Lower lobe of right lung (tissue), 2 donors: ENCODE results near the gene NXN. TPM values are rescaled to one million over a fixed set of nuclear protein-coding genes. Genes with fewer than 3 reads are reported as not detected.
"Not testable (repeated sequence)": the region's sequence is repeated elsewhere in the genome, so short reads cannot be mapped to it uniquely, and the experiment has no call there.

Experiments
- ATAC-seq, 2 donors: fragments of 200-7000 bp; cut with Tn5 transposase; one replicate each; pipeline ENCODE4 v1.9.1; 2020 to 2022; ENCODE audit warnings: mild to moderate bottlenecking in 2 of 2, moderate library complexity in 2 of 2
- DNase-seq: peaks from one replicate; pipeline ENCODE4 v3.0.0-alpha.2; 2020
- H3K27ac ChIP-seq: fragments of 200-600 bp; one replicate; pipeline ENCODE4 v1.8.0; 2022
- H3K27me3 ChIP-seq: fragments of 200-600 bp; one replicate; pipeline ENCODE4 v1.8.0; 2022; ENCODE audit warnings: low read depth
- H3K36me3 ChIP-seq: fragments of 200-600 bp; one replicate; pipeline ENCODE4 v1.8.0; 2022; ENCODE audit warnings: mild to moderate bottlenecking
- H3K4me1 ChIP-seq: fragments of 200-600 bp; one replicate; pipeline ENCODE4 v1.8.0; 2022
- H3K4me3 ChIP-seq: fragments of 200-600 bp; one replicate; pipeline ENCODE4 v1.8.0; 2022; ENCODE audit warnings: mild to moderate bottlenecking
- H3K9me3 ChIP-seq: fragments of 200-600 bp; one replicate; pipeline ENCODE4 v1.8.0; 2022
- CTCF ChIP-seq: fragments of 200-600 bp; IDR thresholded peaks from one replicate; pipeline ENCODE4 v1.8.0; 2022; ENCODE audit warnings: antibody characterized with exemption, mild to moderate bottlenecking
- intact Hi-C: fragments of 100-400 bp; cut with DNase I; formaldehyde crosslinking; loops from one replicate; pipeline ENCODE4 v1.11.0; 2022
- total RNA-seq: library from RNA; stranded (reverse); fragmentation: NEBNext Ultra II Directional; extraction: Animal tissue kit (Norgen Biotek cat#: 25700); gene quantifications from one replicate; pipeline ENCODE4 v1.2.1, GENCODE V29; 2021
- donor health status: DM: no; HTN: yes; CAD: no; lungs with severe emphysema.

The NXN gene
- total RNA-seq, 1 donor from 2014 or later = 42.6 TPM

DNA sequence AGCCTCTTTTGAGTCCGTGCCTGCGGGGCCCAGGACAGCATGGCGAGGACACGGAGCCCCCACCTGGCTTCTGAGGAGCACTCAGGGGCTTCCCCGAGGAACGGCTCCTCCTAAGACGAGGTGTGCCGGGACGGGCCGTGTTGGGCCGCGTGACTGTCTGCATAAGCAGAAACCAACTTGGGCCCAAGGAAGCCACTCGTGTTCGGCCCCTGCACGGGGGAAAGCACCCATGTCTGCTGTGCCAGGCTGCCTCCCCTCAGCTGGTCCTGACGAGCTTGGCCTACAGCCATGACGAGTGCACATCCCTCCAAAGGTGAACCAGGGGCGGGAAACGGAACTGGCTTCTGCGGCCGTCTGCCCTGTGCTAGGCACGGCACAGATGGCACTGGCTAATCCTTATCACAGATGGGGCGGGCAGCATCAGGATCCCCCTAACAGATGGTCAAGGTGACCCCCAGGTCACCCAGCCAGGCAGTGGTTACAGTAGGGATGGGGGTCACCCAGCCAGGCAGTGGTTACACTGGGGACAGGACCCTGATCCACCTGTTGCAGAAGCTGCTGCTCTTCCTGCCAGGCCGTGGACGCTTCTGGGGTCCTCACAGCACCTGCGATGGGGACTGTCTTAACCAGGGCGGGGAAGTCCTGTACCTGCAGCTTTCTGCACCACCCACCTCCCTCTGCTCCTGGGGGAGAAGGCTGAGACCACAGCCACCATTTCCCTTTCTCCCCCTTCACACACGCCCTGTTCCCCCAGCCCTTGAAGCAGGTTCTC, 171.9 kb downstream of the NXN start:
- Histone ChIP-seq H3K27ac (no peak overlapping the region), H3K27me3 (no peaks in the 10 kb centered on the region), H3K4me3 (no peak overlapping the region), H3K36me3 (peaks cover 22% of the 10 kb centered on the region), H3K9me3 (no peaks in the 10 kb centered on the region), H3K4me1 (no peaks in the 10 kb centered on the region)
- no peak for TF ChIP-seq CTCF
- intact Hi-C loops = no loop called here
- no peak for DNase-seq
- no peak for ATAC-seq

DNA sequence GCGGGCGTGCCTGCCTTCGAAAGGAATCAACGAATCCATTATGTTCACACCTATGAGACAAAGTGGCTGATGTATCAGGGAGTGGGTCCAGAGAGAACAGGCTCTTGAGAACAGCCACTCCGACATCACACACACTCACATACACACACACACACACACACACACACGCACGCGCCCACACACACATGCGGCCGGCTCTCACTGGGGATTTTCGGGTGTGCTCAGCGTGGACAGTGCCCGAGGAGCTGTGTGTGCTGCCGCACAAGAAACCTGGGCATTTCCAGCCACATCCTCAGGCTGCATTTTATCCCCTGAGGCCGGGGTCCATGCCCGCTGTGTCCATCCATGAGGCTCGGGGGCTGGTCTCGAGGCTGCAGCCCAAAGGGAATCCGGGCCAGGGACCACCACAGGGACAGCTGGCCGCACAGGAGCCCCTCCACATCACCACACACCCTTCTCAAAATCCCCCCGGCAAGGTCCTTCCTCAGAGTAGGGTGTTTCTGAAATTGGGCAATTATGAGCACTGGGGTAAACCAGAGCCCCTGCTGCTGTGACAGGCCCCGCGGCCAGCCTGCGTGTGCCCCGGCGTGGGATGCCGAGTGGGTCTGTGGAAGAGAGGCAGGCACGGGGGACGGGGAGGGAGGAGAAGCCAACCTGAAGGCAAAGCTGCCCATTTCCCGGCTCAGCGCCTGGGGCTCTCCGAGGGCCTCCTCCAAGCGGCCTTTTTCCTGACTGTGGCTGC, 172.6 kb downstream of the NXN start:
- H3K27ac ChIP-seq = no peak overlapping the region
- ATAC-seq (no peak), DNase-seq (no peak)
- H3K36me3 ChIP-seq = peaks cover 28% of the 10 kb centered on the region
- H3K9me3 ChIP-seq = no peaks in the 10 kb centered on the region
- no peak for TF ChIP-seq CTCF
- no peaks in the 10 kb centered on the region for H3K4me1 ChIP-seq
- intact Hi-C loops = no loop called here
- H3K27me3 ChIP-seq = no peaks in the 10 kb centered on the region
- no peak overlapping the region for H3K4me3 ChIP-seq

DNA sequence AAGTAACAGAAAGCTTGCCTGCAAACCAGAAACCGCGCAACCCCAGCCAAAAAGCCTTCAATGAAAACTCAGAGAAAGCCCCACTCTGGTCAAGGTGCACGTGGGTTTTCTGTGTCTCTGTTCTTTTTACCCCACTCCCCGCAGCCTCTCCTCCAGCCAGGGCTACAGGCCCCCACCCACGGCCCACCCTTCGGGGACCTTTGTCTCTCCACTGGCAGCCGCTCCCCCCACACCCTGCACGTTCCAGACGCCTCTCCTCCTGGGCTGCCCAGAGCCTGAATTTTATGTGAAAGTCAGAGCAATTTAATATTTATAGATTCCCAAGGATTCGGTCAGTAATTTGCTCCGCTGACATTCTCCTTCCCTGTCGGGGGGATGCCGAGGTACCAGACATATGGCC, 173.2 kb downstream of the NXN start:
- TF ChIP-seq CTCF = no peak
- H3K4me1 ChIP-seq = no peaks in the 10 kb centered on the region
- no peaks in the 10 kb centered on the region for H3K27me3 ChIP-seq
- H3K27ac ChIP-seq = no peak overlapping the region
- no peaks in the 10 kb centered on the region for H3K9me3 ChIP-seq
- no peak for DNase-seq
- H3K4me3 ChIP-seq = no peak overlapping the region
- H3K36me3 ChIP-seq = peaks cover 28% of the 10 kb centered on the region
- ATAC-seq = no peak
- intact Hi-C loops = no loop called here

- intact Hi-C loops = not testable (repeated sequence)
- H3K36me3 ChIP-seq = peaks cover 28% of the 10 kb centered on the region
Measured at GRCh38 chr17:805886-806285, 173.7 kb downstream of the NXN start.

DNA sequence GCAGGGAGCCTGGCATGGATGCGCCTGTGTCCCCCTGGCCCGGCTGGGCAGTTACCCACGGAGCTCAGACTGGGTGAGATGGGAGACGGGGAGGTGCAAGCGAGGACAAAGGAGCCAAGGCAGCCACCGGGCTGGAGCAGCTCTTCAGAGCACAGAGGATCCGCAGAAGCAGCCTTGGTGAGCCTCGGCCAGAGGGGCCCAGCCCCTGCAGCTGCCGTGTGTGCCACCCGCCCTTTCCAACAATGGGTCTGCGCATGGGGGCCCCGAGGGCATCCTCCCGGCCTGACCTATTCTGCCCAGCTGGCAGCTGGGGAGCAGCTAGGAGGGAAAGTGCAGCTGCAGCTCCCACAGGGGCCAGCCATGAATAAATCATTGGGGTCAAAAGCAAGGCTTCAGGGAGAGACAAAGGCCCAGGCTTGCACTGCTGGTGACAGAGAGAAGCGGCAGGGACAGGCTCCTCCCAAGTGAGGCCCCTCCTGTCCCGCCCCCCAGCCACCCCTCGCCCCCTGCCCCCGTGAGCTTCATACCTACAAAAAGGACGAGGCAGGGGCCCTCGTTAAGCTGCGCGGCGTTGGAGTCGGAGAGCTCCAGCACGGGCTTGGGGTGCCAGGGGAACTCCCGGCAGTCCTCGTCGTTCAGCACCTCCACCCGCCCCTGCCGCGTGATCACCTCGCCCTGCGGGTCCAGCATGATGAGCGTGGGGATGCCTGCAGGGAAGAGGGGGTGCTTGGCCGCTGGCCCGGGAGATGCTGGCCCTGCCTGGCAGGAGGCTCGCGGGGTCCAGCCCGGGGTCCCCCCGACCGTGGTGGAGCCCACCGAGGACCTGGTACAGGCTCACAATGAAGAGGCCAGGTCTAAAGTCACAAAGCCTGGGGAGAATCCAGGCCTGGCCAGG, 174.8 kb downstream of the NXN start:
- peaks cover 35% of the 10 kb centered on the region for H3K36me3 ChIP-seq
- no peak overlapping the region for H3K4me3 ChIP-seq
- TF ChIP-seq CTCF = no peak
- no peak overlapping the region for H3K27ac ChIP-seq
- H3K9me3 ChIP-seq = no peaks in the 10 kb centered on the region
- no peaks in the 10 kb centered on the region for H3K4me1 ChIP-seq
- no peaks in the 10 kb centered on the region for H3K27me3 ChIP-seq
- DNase-seq (no peak), ATAC-seq (no peak)
- intact Hi-C loops = no loop called here

More at GRCh38 chr17:805886-806285, 173.7 kb downstream of the NXN start:
- H3K27ac ChIP-seq, H3K27me3 ChIP-seq, DNase-seq, H3K4me1 ChIP-seq, H3K4me3 ChIP-seq, H3K9me3 ChIP-seq, ATAC-seq: not testable (repeated sequence)
